ENCODE data around the gene PAN3. TPM values are rescaled to one million over a fixed set of nuclear protein-coding genes. Genes with fewer than 3 reads are reported as not detected.

Gene PAN3
- total RNA-seq, 1 experiment from 2014 or later: 46.1 TPM

- Histone ChIP-seq H3K36me3 (ENCODE audit: insufficient read depth, low read length, poor library complexity, severe bottlenecking) (no peaks in the 10 kb centered on the region), H3K4me1 (ENCODE audit: insufficient read depth, low read length, poor library complexity, severe bottlenecking) (peaks cover 12% of the 10 kb centered on the region), H3K9me3 (ENCODE audit: low read depth, low read length, poor library complexity, severe bottlenecking) (no peaks in the 10 kb centered on the region), H3K4me3 (ENCODE audit: low read depth, low read length, poor library complexity, severe bottlenecking) (no peak overlapping the region), H3K27me3 (replicated peaks; ENCODE audit: insufficient read depth, low read depth, low read length, poor library complexity) (no peaks in the 10 kb centered on the region), H3K27ac (ENCODE audit: low read depth, low read length, poor library complexity, severe bottlenecking) (no peak overlapping the region)
- BruUV-seq (replicated peaks): no TSS peak
- TF ChIP-seq, protein P1, sequence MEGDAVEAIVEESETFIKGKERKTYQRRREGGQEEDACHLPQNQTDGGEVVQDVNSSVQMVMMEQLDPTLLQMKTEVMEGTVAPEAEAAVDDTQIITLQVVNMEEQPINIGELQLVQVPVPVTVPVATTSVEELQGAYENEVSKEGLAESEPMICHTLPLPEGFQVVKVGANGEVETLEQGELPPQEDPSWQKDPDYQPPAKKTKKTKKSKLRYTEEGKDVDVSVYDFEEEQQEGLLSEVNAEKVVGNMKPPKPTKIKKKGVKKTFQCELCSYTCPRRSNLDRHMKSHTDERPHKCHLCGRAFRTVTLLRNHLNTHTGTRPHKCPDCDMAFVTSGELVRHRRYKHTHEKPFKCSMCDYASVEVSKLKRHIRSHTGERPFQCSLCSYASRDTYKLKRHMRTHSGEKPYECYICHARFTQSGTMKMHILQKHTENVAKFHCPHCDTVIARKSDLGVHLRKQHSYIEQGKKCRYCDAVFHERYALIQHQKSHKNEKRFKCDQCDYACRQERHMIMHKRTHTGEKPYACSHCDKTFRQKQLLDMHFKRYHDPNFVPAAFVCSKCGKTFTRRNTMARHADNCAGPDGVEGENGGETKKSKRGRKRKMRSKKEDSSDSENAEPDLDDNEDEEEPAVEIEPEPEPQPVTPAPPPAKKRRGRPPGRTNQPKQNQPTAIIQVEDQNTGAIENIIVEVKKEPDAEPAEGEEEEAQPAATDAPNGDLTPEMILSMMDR (conservative IDR thresholded peaks at IDR 0.05; ENCODE audit: low read depth, low read length): no peak
- no peak for TF ChIP-seq EZH2 (IDR thresholded peaks at IDR 0.05; ENCODE audit: borderline replicate concordance, low read depth, low read length, poor library complexity, severe bottlenecking)
- DNase-seq (ENCODE audit: low spot score): no peak
- intact Hi-C loops (cut with micrococcal nuclease; ENCODE audit: unreplicated experiment): loop anchor here (10.0 kb wide), 1 partner anchor 1039 kb away; no protein-coding TSS in a partner anchor
- ChIA-PET CTCF (no interaction called here), POLR2A (ENCODE audit: low non-redundant PET) (no interaction called here)
Observed at GRCh38 chr13:28326056-28326455, 187.7 kb downstream of the PAN3 start.

GRCh38 chr13:28327373-28328270 is 189.3 kb downstream of the PAN3 start:
- Histone ChIP-seq H3K36me3 (ENCODE audit: insufficient read depth, low read length, poor library complexity, severe bottlenecking) (no peaks in the 10 kb centered on the region), H3K27ac (ENCODE audit: low read depth, low read length, poor library complexity, severe bottlenecking) (no peak overlapping the region)
- CTCF ChIA-PET: no interaction called here

GRCh38 chr13:28328271-28328607 is 189.9 kb downstream of the PAN3 start:
- H3K9me3 ChIP-seq (ENCODE audit: low read depth, low read length, poor library complexity, severe bottlenecking): no peaks in the 10 kb centered on the region
- peaks cover 12% of the 10 kb centered on the region for H3K4me1 ChIP-seq (ENCODE audit: insufficient read depth, low read length, poor library complexity, severe bottlenecking)
- no peak overlapping the region for H3K27ac ChIP-seq (ENCODE audit: low read depth, low read length, poor library complexity, severe bottlenecking)
- no peaks in the 10 kb centered on the region for H3K36me3 ChIP-seq (ENCODE audit: insufficient read depth, low read length, poor library complexity, severe bottlenecking)
- DNase-seq (ENCODE audit: low spot score): no peak
- no TSS peak for BruUV-seq (replicated peaks)
- intact Hi-C loops (cut with micrococcal nuclease; ENCODE audit: unreplicated experiment): loop anchor here (10.0 kb wide), 1 partner anchor 1037 kb away; no protein-coding TSS in a partner anchor
- POLR2A ChIA-PET (ENCODE audit: low non-redundant PET): no interaction called here
- CTCF ChIA-PET: interaction anchor here (1.5 kb wide), 1 partner anchor 8 kb away, joined by 3 read pairs; no protein-coding TSS in a partner anchor
- H3K27me3 ChIP-seq (replicated peaks; ENCODE audit: insufficient read depth, low read depth, low read length, poor library complexity): no peaks in the 10 kb centered on the region
- no peak overlapping the region for H3K4me3 ChIP-seq (ENCODE audit: low read depth, low read length, poor library complexity, severe bottlenecking)
- TF ChIP-seq, protein P1 (conservative IDR thresholded peaks at IDR 0.05; ENCODE audit: low read depth, low read length): no peak
- TF ChIP-seq EZH2 (IDR thresholded peaks at IDR 0.05; ENCODE audit: borderline replicate concordance, low read depth, low read length, poor library complexity, severe bottlenecking): no peak

More at GRCh38 chr13:28327373-28328270, 189.3 kb downstream of the PAN3 start:
- no peak overlapping the region for H3K4me3 ChIP-seq (ENCODE audit: low read depth, low read length, poor library complexity, severe bottlenecking)
- H3K9me3 ChIP-seq (ENCODE audit: low read depth, low read length, poor library complexity, severe bottlenecking): no peaks in the 10 kb centered on the region
- POLR2A ChIA-PET (ENCODE audit: low non-redundant PET): no interaction called here
- intact Hi-C loops (cut with micrococcal nuclease; ENCODE audit: unreplicated experiment): loop anchor here (10.0 kb wide), 1 partner anchor 1037 kb away; no protein-coding TSS in a partner anchor
- BruUV-seq (replicated peaks): no TSS peak
- no peaks in the 10 kb centered on the region for H3K27me3 ChIP-seq (replicated peaks; ENCODE audit: insufficient read depth, low read depth, low read length, poor library complexity)
- DNase-seq (ENCODE audit: low spot score): no peak
- TF ChIP-seq EZH2 (IDR thresholded peaks at IDR 0.05; ENCODE audit: borderline replicate concordance, low read depth, low read length, poor library complexity, severe bottlenecking): no peak
- TF ChIP-seq, protein P1 (conservative IDR thresholded peaks at IDR 0.05; ENCODE audit: low read depth, low read length): no peak
- H3K4me1 ChIP-seq (ENCODE audit: insufficient read depth, low read length, poor library complexity, severe bottlenecking): peaks cover 12% of the 10 kb centered on the region
